ENCODE measurements around the gene UBAC2.

Gene UBAC2

GRCh38 chr13:99275093-99275469 is 74.4 kb downstream of the UBAC2 start:
- no peak for DNase-seq

GRCh38 chr13:99276706-99277105 is 76.1 kb downstream of the UBAC2 start:
- no peak for DNase-seq

DNA sequence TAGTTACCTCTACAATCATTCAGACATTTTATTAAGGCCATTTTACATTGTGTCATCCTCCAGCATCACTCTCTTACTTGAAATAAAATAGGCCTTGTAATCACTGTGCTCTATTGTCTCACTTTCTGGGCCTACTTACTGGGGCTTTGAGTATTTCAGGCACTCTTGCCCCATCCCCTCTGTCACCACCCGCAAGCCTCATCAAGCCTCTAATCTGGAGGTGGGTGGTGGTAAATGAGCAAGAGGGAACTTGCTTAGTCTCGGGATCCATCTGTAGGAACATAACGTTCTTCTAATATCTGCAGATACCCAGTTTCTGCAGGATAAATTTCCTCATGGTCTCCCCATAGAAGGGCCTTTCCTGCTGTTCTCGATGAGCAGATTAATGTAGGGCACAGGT is 77.0 kb downstream of the UBAC2 start:
- DNase-seq: no peak

- no peak for DNase-seq
Measured at GRCh38 chr13:99278200-99278599, 77.5 kb downstream of the UBAC2 start.

GRCh38 chr13:99278843-99279242 is 78.2 kb downstream of the UBAC2 start:
- no peak for DNase-seq

DNA sequence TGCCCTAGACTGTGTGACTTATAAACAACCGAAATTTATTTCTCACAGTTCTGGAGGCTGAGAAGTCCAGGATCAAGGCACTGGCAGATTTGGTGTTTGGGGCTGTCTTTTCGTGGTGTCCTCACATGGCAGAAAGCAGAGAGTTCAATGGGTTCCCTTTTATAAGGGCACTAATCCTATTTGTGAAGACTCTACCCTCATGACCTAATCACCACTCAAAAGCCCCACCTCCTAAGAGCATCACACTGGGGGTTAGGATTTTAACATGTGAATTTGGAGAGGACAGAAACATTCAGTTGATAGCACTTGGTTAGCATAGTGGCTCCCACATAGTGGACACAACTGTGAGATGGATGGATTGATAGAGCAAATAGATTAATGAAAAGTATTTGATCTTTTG is 79.0 kb downstream of the UBAC2 start:
- DNase-seq: no peak

DNA sequence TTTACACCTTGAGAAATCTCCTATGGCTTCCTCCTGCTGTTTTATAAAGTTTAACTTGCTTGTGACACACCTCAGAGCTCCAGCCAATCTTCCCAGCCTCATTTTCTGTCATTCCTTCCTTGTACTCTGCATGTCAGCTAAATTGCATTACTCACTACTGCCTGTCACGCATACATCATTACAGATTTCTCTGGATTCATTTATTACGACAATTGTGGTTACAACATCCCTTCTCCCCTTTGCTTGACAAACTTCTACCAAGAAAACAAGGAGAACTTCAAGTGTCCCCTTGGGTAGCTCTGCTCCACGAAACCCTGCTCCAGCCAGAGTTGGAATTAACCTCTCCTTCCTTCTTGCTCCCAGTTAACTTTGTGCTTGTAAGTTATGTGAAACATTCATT is 79.5 kb downstream of the UBAC2 start:
- DNase-seq: no peak

GRCh38 chr13:99281811-99282263 is 81.2 kb downstream of the UBAC2 start:
- no peak for DNase-seq

DNA sequence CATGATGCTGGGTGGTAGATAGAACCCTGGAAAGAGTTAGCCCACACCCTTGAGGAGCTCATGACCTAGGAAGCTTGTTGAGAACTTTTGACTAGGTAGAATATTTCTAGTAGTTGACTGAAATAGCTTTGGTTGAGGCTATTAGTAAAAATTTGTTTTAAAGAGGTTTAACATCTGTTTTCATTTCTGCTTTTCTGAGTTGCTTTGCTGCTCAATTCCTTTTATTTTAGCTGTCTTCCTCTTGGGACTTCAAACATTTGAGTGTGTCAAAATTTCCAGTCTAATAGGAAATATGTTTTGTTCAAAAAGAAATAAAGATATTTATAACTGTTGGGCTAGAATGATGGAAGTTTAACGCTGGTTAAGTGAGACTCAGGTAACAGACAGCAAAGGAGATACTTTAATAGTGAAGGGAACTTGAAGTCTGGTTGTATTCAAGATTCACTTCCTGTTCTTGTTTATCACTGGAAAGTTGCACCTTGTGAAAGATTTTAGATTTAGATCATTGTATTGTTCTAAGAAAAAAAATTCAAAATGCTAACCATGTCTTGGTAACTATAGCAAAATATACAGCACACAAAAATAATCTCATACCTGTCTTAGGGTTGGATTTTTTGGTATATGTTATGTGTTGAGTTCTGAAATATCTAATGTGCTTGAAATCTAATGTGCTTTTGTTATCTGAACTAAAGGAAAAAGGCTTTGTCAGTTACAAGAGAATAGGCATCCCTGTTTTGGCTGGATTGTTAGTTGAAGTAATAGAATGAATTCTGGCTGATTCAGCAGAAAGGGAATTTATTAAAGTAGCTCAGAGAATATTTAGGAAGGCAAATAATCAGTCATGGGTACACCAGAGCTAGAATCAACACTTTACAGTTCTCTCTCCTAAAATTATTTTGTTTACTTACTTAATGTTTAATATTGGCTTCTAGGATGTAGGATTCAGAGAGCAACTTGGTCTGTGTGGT is 81.9 kb downstream of the UBAC2 start:
- no peak for DNase-seq

GRCh38 chr13:99285432-99286182 is 85.0 kb downstream of the UBAC2 start:
- no peak for DNase-seq

- DNase-seq: no peak
Measured at GRCh38 chr13:99287551-99287950, 86.9 kb downstream of the UBAC2 start.

GRCh38 chr13:99288089-99288488 is 87.4 kb downstream of the UBAC2 start:
- no peak for DNase-seq

- DNase-seq: no peak
Measured at GRCh38 chr13:99289271-99289670, 88.6 kb downstream of the UBAC2 start.

DNA sequence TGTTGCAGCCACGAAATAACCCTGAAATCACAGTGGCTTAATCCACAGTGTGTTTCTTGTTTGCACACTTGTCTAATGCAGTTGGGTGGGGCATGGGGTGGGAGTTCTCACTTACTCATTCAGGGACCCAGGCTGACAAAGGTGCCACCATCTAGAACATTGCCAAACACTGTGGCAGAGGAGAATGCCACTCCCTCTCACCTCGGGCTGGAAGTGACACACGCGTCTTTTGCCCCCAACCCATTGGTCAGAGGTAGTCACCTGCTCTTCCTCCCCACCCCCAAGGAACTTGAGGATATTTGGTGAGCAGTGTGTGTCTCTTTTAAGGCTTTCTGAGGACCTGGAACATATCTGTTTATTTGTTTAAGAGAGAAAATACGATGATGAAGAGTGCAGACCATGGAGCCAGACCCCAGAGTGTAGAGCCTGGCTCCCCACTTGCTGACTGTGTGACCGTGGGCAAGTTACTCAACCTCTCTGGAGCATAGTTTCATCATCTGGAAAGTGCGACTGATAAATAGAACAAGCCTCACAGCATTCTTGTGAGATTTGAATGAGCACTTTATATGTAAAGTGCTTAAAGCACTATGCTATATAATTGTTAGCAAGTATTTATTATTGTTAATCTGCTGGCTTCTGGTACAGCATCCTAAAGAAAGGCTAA is 89.2 kb downstream of the UBAC2 start:
- DNase-seq: no peak

- DNase-seq: no peak
Measured at GRCh38 chr13:99290894-99291293, 90.2 kb downstream of the UBAC2 start.

- no peak for DNase-seq
Measured at GRCh38 chr13:99293178-99293577, 92.5 kb downstream of the UBAC2 start.

DNA sequence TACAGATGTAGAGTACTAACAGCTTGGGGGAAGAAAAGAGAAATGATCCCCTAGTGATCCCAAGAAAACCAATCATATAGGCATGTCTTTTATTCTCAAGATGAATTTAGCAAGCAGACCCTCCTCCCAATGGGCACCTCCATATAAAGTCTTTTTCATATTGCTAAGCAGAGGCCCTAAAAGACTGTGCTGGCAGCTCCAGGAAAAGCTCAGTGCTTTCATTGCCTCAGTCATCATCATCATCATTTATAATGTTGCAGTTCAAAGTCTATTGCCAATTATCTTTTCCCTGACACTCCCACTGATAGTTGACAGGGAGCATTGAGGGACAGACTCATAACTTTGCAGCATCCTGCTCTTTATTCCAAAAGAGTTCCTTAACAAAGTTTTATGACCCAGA is 93.5 kb downstream of the UBAC2 start:
- no peak for DNase-seq

DNA sequence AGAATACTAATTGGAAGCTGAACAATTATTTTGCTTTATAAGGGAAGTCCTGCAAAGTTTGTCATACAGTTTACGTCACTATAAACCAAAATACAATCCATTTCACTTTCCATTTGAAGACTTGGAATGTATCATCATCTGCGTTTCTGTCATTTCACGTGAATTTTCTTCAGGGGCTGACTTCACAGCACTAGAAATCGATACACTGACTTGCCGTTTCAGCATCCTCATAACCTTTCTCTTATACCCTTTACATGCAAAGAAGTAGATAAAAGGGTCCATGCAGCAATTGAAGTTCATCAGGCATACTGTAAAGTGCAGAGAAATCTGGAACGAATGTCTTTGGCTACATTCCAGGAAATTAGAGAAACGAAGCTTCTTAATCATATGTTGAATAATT is 94.3 kb downstream of the UBAC2 start:
- no peak for DNase-seq

- no peak for DNase-seq
Measured at GRCh38 chr13:99295488-99296252, 95.0 kb downstream of the UBAC2 start.

- DNase-seq: no peak
Measured at GRCh38 chr13:99296398-99296797, 95.7 kb downstream of the UBAC2 start.

DNA sequence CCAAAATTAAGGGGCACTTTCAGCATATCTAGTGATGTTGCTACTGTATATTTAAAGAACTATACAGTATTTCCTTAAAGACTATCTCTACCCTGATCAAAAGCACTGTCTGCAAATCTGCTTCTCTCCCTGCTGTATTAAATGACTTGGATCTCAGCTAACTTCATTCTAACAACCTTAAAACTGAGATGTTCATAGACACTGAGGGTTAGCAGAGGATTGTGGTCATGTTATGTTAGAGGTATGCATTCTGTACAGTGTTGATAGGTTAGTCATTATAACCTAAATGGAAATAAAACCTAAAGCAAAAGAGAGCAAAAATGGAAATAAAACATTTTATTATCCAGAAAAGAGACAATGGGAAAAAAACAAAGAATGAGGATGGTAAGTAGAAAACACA is 96.7 kb downstream of the UBAC2 start:
- DNase-seq: no peak

DNA sequence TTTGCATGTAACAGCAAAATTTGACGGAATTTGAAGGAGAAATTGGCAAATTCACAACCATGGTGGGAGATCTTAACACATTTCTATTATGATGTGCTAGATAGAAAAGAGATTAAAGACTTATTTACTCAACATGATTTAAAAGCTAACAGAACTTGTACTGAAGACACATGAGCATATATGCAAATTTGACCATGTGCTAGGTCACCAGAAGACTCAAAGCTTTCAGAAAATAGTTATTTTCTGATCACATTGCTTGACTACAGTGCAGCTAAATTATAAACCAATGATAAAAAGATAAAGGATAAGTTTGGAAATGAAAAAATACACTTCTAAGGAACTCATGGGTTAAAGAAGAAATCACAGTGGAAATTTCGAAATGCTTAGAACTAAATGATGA is 97.4 kb downstream of the UBAC2 start:
- DNase-seq: no peak
